HG02840 (cell line): ENCODE data around the gene ZFPL1.

Experiments used
- ATAC-seq: cut with Tn5 transposase; IDR thresholded peaks from one replicate; pipeline ENCODE4 v1.9.1; 2021; ENCODE audit warnings: mild to moderate bottlenecking, moderate library complexity, moderate number of reproducible peaks; ENCODE audit not compliant: unreplicated experiment, low FRiP score

Gene ZFPL1

DNA sequence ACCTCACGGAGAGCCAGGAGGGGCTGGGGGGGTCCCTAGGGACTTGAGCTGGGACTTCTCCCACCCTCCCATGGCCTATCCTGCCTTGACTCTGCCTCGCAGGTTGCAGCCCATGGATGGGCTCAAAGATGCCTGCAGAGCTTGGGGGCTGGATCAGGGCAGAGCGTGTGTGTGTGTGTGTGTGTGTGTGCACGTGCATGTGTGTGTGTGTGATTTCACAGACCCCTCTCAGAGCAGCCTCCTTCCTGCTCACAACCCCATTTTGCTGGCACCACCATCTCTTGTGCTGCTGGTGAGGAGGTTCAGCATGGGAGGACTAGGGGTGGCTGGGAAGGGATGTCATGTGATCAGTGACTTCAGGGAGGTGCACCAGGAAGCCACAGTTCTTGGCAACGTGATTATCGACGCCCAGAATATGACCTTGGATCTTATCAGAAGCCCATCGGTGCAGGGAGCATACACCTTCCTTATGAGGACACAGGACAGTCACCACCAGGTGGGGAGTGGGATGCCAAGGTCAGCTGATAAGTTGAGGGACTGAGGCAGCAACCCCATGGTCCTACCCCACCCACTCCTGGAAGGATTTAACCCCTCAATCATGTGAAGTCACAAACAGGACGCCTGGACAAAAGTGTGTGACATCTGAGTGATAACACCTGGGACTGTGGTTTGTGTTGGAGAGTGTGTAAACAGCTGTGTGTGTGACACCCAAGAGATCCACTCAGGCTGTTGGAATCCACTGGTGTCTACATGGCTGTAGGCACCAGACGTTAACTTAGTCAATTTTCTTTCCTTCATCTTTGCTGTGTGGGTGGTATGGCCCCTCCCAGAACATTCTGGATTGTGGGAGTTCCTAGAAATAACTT, 23.8 kb upstream of the ZFPL1 start:
- ATAC-seq: no peak

DNA sequence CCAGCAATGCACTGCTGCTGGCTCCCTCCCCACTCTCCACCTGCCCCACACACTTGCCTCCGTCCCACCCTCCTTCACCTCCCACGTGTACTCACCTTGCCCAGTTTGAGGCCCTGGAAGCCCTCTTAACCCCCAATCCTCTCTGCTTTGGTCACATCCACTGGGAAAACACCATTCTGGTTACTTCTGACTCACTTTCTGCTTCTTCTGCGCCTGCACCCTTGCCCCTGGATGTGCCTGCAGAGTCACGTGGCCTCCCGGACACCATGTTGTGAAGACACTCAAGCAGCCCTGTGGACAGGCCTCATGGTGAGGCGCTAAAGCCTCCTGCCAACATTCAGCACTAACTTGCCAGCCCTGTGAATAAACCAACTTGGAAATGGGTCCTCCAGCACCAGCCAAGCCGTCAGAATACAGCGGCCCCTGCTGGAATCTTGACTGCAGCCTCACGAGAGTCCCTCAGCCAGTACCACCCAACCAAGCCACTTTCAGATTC, 23.1 kb upstream of the ZFPL1 start:
- ATAC-seq: no peak

DNA sequence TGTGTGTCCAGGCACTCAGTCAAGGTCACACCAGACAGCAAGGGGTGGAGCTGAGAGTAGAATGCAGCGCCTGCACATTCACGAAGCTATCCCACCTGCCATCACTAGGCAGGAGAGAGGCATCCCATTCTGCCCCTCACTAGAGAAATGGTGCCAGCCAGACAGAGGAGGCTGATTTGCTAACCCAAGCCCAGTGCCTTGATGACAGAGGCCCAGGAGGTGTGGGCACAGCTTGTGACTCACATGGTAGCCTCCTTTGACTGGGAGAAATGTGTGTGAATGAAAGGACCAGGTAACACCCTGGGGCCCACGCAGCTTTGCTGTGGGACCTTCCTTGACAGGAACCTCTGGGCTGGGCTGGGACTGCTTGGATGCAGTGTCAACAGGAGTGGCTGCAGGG, 20.5 kb upstream of the ZFPL1 start:
- no peak for ATAC-seq

DNA sequence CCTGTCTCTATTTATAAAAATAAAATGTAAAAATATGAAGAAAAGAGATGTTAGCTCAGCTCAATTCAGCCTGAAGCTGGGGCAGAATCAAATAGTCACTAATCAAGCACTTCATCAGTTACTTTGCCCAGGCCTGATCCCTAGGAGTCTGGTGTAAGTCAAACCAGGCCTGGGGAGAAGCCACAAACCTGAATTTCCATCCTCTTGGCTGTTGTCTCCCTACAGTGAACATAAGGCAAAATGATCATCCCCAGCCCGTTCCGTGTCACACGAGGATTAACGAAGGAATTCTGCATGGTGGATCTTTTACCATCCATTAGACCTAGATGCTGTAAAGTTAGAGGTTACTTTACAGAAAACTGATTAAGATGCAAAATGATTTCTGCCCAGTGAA, 19.2 kb upstream of the ZFPL1 start:
- ATAC-seq: no peak

DNA sequence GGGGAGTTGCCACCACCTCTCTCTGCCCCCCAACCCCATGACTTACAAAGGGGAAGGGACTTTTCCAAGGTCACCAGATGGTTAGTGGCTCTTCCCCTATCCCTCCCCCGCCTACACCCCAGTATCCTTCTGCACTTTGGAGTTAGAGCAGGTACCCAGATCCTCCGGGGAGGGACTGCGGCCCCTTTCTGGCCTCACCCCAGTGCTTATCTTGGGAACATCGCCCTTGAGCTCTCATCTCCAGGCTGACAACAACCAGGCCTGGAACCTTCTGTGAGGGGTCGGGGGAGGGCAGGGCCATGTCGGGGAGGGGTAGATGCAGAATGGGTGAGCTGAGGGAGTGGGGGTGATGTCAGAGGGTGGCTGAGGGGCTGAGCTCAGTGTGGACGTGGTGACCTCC, 18.2 kb upstream of the ZFPL1 start:
- ATAC-seq: no peak

DNA sequence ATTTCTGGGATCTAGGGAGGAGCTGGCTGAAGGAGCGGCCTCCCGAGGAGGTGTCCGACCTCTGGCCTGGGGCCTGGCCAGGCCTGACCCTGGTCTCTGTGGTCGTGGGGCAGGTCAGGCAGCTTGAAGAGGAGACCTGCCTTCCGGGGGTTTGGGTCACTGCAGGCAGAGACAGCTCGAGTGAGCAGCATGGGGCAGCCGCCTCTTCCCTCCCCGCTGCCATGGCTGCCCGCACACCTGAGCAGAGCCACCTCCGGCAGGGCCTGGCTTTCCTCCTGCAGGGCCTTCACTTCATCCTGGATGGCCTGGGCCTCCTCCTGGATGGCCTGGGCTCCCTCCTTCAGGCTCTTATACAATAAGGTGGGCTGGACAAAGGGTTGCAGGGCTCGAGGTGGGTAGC, 17.7 kb upstream of the ZFPL1 start:
- no peak for ATAC-seq

DNA sequence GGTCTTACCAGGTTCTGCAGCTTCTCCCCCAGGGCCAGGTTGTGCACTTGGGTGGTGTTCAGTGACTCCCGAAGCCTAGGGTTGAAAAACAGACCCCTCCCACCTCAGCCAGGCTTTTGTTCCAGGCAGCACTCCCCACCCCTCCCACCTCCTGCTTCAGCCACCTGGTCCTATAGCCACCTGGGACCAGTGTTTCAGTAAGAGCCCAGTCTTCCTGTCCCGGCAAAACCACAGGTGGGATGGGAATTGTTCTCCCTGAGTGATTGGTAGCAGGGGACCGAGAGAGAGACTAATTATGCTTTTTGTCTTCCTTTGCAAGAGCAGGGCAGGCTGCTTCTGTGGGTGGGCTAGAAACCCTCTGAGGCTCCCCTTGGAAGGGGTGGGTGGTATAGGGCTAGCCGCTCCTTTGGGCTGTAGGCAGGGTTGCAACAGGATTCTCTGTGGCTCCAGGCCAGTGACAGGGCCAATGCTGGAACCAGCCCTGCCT, 17.2 kb upstream of the ZFPL1 start:
- no peak for ATAC-seq

DNA sequence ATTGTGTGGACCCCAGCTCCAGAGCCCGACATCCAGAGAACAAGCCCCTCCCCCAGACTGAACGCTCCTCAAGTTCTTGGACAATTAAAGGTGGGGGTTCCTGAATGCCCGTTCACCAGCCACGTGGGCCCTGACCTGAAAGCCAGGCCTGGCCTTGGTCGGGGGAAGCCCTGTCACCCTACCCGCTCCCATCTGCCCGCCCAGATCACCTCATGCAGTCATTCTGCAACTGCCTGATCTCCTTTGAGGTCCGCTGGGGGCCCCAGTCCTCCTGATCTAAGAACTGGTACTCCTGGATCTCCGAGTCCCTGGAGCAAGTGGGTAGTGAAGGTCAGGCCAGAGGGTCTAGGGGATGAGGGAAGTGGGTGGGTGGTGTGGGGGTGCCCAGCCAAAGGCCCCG, 16.6 kb upstream of the ZFPL1 start:
- no peak for ATAC-seq

DNA sequence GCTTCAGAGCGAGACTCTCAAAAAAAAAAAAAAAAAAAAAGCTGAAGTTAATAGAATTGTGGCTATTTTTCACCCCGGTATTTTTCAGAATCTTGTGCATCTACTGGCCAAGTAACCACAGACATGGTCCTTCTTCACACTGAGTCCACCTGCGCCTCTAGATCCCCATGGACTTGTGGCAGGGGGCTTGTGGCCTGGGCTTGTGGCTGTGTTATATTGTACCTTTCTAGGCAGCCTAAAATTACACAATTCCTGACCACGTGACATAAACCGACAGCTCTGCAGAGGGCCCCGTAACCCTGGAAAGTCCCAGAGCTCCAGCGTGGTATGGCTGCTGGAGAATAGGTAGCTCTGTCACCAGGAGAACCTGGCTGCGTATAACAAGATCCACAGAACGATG, 14.8 kb upstream of the ZFPL1 start:
- no peak for ATAC-seq

DNA sequence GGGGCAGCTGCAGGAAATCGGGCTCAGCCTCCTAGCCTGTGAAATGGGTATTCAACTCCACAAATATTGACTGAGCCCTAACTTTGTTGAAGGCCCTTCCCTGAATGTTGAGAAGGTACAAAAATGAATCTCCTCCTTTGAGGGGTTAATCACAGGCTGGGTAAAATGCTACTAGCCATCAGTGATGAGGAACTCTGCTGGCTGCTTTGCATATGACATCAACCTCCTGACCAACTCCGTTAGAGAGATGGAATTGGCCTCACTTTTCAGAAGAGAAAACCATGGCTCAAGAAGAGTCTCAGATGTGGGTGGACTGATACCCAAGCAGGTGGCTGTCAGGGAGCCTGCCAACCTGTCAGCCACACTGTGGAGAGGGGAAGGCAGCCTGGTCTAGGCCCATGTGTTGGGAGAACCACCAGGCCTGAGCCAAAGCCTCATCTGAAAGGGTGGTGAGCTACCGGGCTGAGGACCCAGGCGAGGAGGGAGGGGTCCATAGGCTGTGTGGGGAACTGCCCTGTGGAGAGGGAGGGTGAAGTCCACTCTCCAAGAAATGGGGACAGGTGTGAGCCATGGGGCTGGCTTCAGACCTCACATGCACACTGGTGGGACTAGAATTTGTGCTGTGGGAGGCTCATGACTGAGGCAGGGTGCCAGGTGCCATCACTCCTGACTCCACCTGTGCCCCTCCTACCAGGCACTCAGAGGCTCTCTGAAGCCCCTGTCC, 12.0 kb upstream of the ZFPL1 start:
- no peak for ATAC-seq

DNA sequence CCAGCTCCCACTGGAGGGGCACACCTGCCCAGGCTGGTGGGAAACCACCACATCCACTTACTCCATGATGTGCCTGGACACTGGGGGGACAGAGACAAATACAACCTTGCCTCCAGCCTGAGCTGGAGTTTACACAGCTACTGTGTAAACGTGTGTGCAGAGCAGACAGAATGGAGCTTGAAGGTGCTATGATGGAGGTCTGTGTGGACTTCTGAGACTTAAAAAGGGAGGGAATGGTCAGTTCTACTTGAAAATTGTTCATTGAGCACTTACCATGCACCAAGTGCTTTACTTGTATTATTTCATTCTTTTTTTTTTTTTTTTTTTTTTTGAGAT, 11.4 kb upstream of the ZFPL1 start:
- no peak for ATAC-seq

DNA sequence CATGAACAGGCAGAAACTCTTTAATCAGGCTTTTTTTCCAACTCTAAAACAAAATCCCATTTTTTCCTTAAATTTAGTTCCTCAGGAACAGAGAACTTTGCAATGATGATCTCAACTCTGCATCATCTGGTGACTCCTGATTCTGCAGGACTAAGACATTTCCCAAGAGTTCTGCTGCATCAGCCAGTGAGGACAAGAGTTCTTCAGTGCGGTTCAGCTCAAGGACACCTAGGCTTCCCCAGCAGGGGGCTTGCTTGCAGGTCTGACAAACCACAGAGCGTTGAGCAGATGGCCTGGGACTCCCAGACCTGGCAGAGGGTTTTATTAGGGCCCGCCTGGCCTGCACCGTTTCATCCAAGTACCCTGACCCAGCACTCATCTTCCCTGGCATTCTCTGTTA, 6.6 kb upstream of the ZFPL1 start:
- no peak for ATAC-seq

DNA sequence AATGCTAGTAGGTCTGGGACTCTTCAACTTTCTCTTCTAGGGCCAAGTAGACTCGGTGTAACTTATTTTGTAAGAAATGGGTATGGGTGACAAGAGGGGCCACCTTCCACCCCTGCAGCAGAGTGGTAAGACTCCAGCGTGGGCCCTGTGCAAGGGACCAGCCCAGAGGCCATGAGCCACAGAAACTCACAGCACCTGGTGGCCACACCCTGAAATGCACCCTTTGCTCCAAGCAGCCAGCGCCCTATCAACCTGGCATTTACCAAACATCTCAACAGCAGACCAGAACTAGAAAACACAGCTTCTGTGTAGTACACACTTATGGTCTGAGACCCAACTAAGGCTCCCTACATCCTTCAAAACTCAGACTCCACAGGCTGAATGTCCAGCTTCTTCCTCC, 5.9 kb upstream of the ZFPL1 start:
- ATAC-seq: no peak

DNA sequence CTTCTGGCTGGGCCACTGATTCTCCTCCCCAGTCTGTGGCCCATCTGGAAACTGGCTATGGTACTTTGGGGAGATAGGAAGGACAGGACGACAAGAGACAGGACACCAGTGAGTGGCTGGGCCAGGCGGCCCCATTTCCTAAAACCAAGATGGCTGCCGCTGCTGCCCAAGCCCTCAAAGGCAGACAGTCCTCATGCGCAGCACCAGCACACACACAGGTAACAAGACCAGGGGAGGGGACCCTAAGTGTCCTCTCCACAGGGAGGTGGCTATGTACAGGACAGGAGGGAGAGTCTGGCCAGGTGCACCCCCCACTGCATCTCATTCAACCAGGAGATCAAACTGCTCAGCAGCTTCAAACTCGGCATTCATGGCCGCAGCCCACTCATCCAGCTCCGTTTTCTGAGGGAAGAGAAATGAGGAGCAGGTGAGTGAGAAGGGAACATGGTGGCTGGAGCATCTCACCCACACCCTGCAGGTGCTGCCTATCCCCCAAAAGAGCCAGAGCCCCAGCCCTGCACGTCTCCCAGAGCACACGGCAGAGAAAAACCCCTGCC, 5.2 kb upstream of the ZFPL1 start:
- no peak for ATAC-seq

DNA sequence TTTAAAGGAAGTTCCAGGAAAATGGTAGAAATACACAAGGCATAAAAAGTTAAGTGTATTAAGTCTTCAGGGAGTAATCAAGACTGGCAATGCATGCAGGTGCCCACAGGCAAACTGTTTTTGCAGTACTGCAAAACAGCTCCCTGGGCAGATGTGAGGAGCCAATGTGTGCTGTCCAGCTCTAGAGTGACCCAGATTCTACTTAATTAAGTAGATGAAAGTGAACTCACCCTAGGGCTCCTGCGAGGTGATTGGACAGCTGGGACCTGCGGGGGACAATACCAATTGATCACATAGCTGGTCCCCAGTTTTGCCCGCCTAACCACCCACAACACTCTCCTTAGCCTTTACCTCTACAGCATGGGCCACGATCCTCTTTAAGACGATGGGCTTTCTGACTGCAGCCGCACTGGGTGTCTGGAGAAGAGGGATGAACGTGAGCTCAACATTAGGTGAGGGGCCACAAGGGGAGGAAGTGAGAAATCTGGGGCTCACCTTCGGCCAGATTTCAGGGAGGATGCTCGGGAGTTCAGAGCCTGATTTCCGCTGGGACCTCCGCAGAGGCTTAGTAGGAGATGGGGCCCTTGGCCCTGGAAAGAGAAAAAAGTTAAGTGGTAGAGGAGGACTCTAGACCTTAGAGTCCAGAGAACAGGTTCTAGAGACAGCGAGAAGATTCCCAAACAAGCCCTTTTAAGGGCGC, 738 bp upstream of the ZFPL1 start:
- peak; percentile 19 for ATAC-seq

DNA sequence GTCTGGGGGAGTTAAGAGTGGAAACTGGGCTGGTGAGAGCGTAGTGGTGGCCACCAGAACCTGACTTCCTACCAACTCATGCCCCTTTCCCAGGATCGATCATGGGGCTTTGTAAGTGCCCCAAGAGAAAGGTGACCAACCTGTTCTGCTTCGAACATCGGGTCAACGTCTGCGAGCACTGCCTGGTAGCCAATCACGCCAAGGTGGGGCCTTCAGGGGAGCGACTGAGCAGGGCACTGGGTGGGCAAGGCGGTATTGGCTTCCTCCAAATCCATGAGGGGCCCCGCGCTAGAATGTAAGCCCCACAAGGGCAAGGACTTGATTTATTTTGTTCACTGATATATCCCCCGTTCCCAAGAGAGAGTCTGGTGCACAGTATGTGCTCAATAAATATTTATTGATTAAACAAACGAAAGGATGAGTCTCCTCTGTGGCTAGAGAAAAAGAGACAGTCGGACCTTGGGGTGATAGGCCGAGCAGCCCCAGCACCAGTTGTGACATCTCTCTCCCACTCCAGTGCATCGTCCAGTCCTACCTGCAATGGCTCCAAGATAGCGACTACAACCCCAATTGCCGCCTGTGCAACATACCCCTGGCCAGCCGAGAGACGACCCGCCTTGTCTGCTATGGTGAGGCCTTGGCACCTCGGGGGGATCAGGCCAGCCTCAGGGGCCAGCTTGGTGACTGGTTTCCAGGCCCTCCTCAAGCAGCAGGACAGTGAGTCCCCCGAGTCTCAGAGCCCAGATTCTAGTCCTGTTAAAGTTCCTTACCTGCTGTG, 765 bp downstream of the ZFPL1 start:
- no peak for ATAC-seq

DNA sequence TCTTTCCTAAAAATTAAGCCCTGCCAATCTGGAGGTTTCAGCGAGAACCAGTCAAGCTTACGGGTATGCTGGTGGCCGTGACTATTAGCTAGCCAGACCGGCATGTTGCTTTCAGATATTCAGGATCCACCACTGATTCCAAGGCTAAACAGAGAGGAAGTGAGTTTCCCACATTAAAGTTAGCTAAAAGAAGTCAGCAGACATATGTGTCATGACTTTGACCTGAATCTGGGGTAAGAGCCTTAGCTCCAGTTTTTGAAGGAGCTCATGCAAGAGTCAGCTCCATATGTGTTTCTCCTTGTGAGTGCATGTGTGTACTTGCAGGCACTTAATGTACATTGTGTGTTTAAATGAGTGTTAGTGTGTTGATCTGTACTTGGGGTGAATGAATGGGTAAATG, 1.4 kb downstream of the ZFPL1 start:
- no peak for ATAC-seq

DNA sequence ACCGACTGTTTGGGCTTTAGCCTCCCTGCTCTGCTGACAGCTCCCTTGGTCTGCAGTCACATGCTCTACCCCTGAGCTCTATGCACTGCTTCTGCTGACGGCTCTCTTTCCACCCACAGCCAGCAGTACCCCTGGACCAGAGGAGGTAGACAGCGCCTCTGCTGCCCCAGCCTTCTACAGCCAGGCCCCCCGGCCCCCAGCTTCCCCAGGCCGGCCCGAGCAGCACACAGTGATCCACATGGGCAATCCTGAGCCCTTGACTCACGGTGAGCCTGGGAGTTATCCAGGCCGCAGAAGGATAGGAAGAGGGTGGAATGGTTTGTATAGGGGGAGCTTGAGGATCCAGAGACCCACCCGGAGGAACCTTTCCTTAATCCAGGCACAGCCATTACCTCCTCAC, 2.8 kb downstream of the ZFPL1 start:
- no peak for ATAC-seq

DNA sequence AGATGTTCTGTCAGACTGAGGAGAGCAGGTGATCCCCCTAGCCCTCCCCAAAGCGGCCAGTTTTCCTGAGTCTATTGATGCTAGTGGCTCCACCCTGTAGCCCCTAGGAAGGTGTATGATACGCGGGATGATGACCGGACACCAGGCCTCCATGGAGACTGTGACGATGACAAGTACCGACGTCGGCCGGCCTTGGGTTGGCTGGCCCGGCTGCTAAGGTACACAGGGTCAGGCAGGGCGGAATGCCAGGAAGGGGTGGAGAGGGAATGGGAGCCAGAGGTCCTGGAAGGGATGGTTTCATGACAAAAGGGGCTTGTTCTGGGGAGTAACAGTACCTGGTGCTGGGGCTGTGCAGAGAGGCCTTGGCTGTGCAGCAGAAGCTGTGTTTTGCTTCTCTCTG, 3.2 kb downstream of the ZFPL1 start:
- no peak for ATAC-seq

DNA sequence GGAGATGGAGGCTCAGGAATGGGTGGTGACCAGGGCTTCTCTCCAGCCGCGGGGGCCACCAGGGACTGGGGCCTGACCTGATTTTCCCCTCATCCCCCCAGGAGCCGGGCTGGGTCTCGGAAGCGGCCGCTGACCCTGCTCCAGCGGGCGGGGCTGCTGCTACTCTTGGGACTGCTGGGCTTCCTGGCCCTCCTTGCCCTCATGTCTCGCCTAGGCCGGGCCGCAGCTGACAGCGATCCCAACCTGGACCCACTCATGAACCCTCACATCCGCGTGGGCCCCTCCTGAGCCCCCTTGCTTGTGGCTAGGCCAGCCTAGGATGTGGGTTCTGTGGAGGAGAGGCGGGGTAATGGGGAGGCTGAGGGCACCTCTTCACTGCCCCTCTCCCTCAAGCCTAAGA, 3.8 kb downstream of the ZFPL1 start:
- ATAC-seq: no peak
